Measurements from ENCODE around the gene SECISBP2. TPM values are rescaled to one million over a fixed set of nuclear protein-coding genes. Genes with fewer than 3 reads are reported as not detected.

SECISBP2 gene
- total RNA-seq, 1 donor from 2014 or later = 51.1 TPM

GRCh38 chr9:89347651-89348050 lies 29.4 kb downstream of the SECISBP2 start:
- H3K4me1 ChIP-seq = no peaks in the 10 kb centered on the region
- H3K27ac ChIP-seq = no peak overlapping the region
- no peak for DNase-seq (ENCODE audit: extremely low spot score in 2 of 2)
- no peak overlapping the region for H3K4me3 ChIP-seq
- H3K36me3 ChIP-seq = peaks cover 0 to 91% of the 10 kb centered on the region in 2 donors
- no peaks in the 10 kb centered on the region for H3K9me3 ChIP-seq
- intact Hi-C loops (cut with DNase I) = no loop called here
- TF ChIP-seq POLR2A (IDR thresholded peaks at IDR 0.05) = no peak
- TF ChIP-seq CTCF (IDR thresholded peaks at IDR 0.05) = no peak
- no peak for TF ChIP-seq POLR2AphosphoS5 (IDR thresholded peaks at IDR 0.05; ENCODE audit: insufficient read depth in 1 of 2, low read depth in 1 of 2)
- H3K27me3 ChIP-seq = no peaks in the 10 kb centered on the region

- H3K27me3 ChIP-seq = no peaks in the 10 kb centered on the region
- TF ChIP-seq POLR2A (IDR thresholded peaks at IDR 0.05) = no peak
- no peak for TF ChIP-seq POLR2AphosphoS5 (IDR thresholded peaks at IDR 0.05; ENCODE audit: insufficient read depth in 1 of 2, low read depth in 1 of 2)
- no peak for TF ChIP-seq CTCF (IDR thresholded peaks at IDR 0.05)
- no peak overlapping the region for H3K27ac ChIP-seq
- intact Hi-C loops (cut with DNase I) = no loop called here
- DNase-seq (ENCODE audit: extremely low spot score in 2 of 2) = no peak
- no peaks in the 10 kb centered on the region for H3K4me1 ChIP-seq
- H3K9me3 ChIP-seq = no peaks in the 10 kb centered on the region
- H3K4me3 ChIP-seq = no peak overlapping the region
- peaks cover 0 to 95% of the 10 kb centered on the region in 2 donors for H3K36me3 ChIP-seq
Measured at GRCh38 chr9:89349607-89350006, 31.3 kb downstream of the SECISBP2 start.

GRCh38 chr9:89350988-89351557 lies 32.8 kb downstream of the SECISBP2 start:
- Histone ChIP-seq H3K4me3 (no peak overlapping the region), H3K9me3 (no peaks in the 10 kb centered on the region), H3K36me3 (peaks cover 0 to 95% of the 10 kb centered on the region in 2 donors), H3K27me3 (no peaks in the 10 kb centered on the region), H3K4me1 (no peaks in the 10 kb centered on the region), H3K27ac (no peak overlapping the region)
- TF ChIP-seq POLR2AphosphoS5 (IDR thresholded peaks at IDR 0.05; ENCODE audit: insufficient read depth in 1 of 2, low read depth in 1 of 2) (no peak), CTCF (IDR thresholded peaks at IDR 0.05) (no peak), POLR2A (IDR thresholded peaks at IDR 0.05) (no peak)
- no peak for DNase-seq (ENCODE audit: extremely low spot score in 2 of 2)
- intact Hi-C loops (cut with DNase I) = no loop called here

- intact Hi-C loops (cut with DNase I) = no loop called here
- Histone ChIP-seq H3K27me3 (no peaks in the 10 kb centered on the region), H3K4me1 (no peaks in the 10 kb centered on the region), H3K4me3 (no peak overlapping the region), H3K27ac (no peak overlapping the region), H3K36me3 (peaks cover 0 to 94% of the 10 kb centered on the region in 2 donors), H3K9me3 (no peaks in the 10 kb centered on the region)
- TF ChIP-seq CTCF (IDR thresholded peaks at IDR 0.05) (no peak), POLR2AphosphoS5 (IDR thresholded peaks at IDR 0.05; ENCODE audit: insufficient read depth in 1 of 2, low read depth in 1 of 2) (no peak), POLR2A (IDR thresholded peaks at IDR 0.05) (no peak)
- DNase-seq (ENCODE audit: extremely low spot score in 2 of 2) = peak in 1 of 2 donors; percentile 69
Measured at GRCh38 chr9:89351584-89352300, 33.4 kb downstream of the SECISBP2 start.

- TF ChIP-seq POLR2AphosphoS5 (IDR thresholded peaks at IDR 0.05; ENCODE audit: insufficient read depth in 1 of 2, low read depth in 1 of 2) (no peak), POLR2A (IDR thresholded peaks at IDR 0.05) (no peak), CTCF (IDR thresholded peaks at IDR 0.05) (no peak)
Measured at GRCh38 chr9:89352451-89352850, 34.2 kb downstream of the SECISBP2 start.

More at GRCh38 chr9:89352451-89352850, 34.2 kb downstream of the SECISBP2 start:
- H3K27me3 ChIP-seq = no peaks in the 10 kb centered on the region
- no peak overlapping the region for H3K4me3 ChIP-seq
- no peaks in the 10 kb centered on the region for H3K9me3 ChIP-seq
- intact Hi-C loops (cut with DNase I) = no loop called here
- DNase-seq (ENCODE audit: extremely low spot score in 2 of 2) = no peak
- peaks cover 0 to 94% of the 10 kb centered on the region in 2 donors for H3K36me3 ChIP-seq
- H3K4me1 ChIP-seq = no peaks in the 10 kb centered on the region
- H3K27ac ChIP-seq = no peak overlapping the region
